ENCODE data around the gene ROR1. TPM values are rescaled to one million over a fixed set of nuclear protein-coding genes. Genes with fewer than 3 reads are reported as not detected.

Gene ROR1
- total RNA-seq, 1 donor from 2014 or later, result 30.3 TPM

- H3K4me3 Mint-ChIP-seq, result no peak overlapping the region
- Histone ChIP-seq H3K79me2 (ENCODE audit: low read depth) (peaks cover 91% of the 10 kb centered on the region), H3F3A (ENCODE audit: low read depth) (no peaks in the 10 kb centered on the region), H2AFZ (replicated peaks) (no peak overlapping the region), H4K20me1 (ENCODE audit: low read depth) (peaks cover 8% of the 10 kb centered on the region), H3K9ac (no peak overlapping the region), H3K9me3 (ENCODE audit: low read depth) (no peaks in the 10 kb centered on the region), H3K4me1 (no peaks in the 10 kb centered on the region), H3K36me3 (no peaks in the 10 kb centered on the region), H3K4me2 (no peak overlapping the region), H3K27me3 (no peaks in the 10 kb centered on the region), H3K4me3 (no peak overlapping the region), H3K27ac (no peak overlapping the region)
- no peaks in the 10 kb centered on the region for H3K9me3 Mint-ChIP-seq
- no peak for DNase-seq (ENCODE audit: low spot score)
- no peaks in the 10 kb centered on the region for H3K36me3 Mint-ChIP-seq
- no peak for TF ChIP-seq CTCF (IDR thresholded peaks at IDR 0.05)
- no peak for TF ChIP-seq EZH2 (IDR thresholded peaks at IDR 0.05)
- TF ChIP-seq EZH2phosphoT487 (IDR thresholded peaks at IDR 0.05), result no peak
- H3K4me1 Mint-ChIP-seq, result peaks cover 3% of the 10 kb centered on the region
- H3K27ac Mint-ChIP-seq, result no peak overlapping the region
- H3K27me3 Mint-ChIP-seq (ENCODE audit: insufficient read depth, low read depth), result no peaks in the 10 kb centered on the region
Measured at GRCh38 chr1:63975481-63975880, 201.7 kb downstream of the ROR1 start.

GRCh38 chr1:63976006-63976405 is 202.2 kb downstream of the ROR1 start:
- H3K27me3 Mint-ChIP-seq (ENCODE audit: insufficient read depth, low read depth), result no peaks in the 10 kb centered on the region
- Histone ChIP-seq H3K4me1 (no peaks in the 10 kb centered on the region), H3K36me3 (no peaks in the 10 kb centered on the region), H3K4me2 (no peak overlapping the region), H3K27me3 (no peaks in the 10 kb centered on the region), H3K9me3 (ENCODE audit: low read depth) (no peaks in the 10 kb centered on the region), H3K27ac (no peak overlapping the region), H2AFZ (replicated peaks) (no peak overlapping the region), H3K4me3 (no peak overlapping the region), H4K20me1 (ENCODE audit: low read depth) (peaks cover 9% of the 10 kb centered on the region), H3K9ac (no peak overlapping the region), H3F3A (ENCODE audit: low read depth) (no peaks in the 10 kb centered on the region), H3K79me2 (ENCODE audit: low read depth) (peaks cover 91% of the 10 kb centered on the region)
- H3K27ac Mint-ChIP-seq, result no peak overlapping the region
- H3K9me3 Mint-ChIP-seq, result no peaks in the 10 kb centered on the region
- H3K36me3 Mint-ChIP-seq, result no peaks in the 10 kb centered on the region
- no peak for DNase-seq (ENCODE audit: low spot score)
- TF ChIP-seq EZH2phosphoT487 (IDR thresholded peaks at IDR 0.05) (no peak), EZH2 (IDR thresholded peaks at IDR 0.05) (no peak), CTCF (IDR thresholded peaks at IDR 0.05) (no peak)
- H3K4me3 Mint-ChIP-seq, result no peak overlapping the region
- H3K4me1 Mint-ChIP-seq, result peaks cover 3% of the 10 kb centered on the region

- DNase-seq (ENCODE audit: low spot score), result no peak
- Mint-ChIP-seq H3K36me3 (no peaks in the 10 kb centered on the region), H3K27ac (no peak overlapping the region), H3K27me3 (ENCODE audit: insufficient read depth, low read depth) (no peaks in the 10 kb centered on the region), H3K4me3 (no peak overlapping the region), H3K4me1 (peaks cover 3% of the 10 kb centered on the region), H3K9me3 (no peaks in the 10 kb centered on the region)
- Histone ChIP-seq H3K4me1 (no peaks in the 10 kb centered on the region), H3K27me3 (no peaks in the 10 kb centered on the region), H4K20me1 (ENCODE audit: low read depth) (peaks cover 11% of the 10 kb centered on the region), H3K27ac (no peak overlapping the region), H3K36me3 (no peaks in the 10 kb centered on the region), H3F3A (ENCODE audit: low read depth) (no peaks in the 10 kb centered on the region), H3K4me3 (no peak overlapping the region), H3K79me2 (ENCODE audit: low read depth) (peaks cover 82% of the 10 kb centered on the region), H3K4me2 (no peak overlapping the region), H3K9me3 (ENCODE audit: low read depth) (no peaks in the 10 kb centered on the region), H3K9ac (no peak overlapping the region), H2AFZ (replicated peaks) (no peak overlapping the region)
- TF ChIP-seq CTCF (IDR thresholded peaks at IDR 0.05) (no peak), EZH2phosphoT487 (IDR thresholded peaks at IDR 0.05) (no peak), EZH2 (IDR thresholded peaks at IDR 0.05) (no peak)
Measured at GRCh38 chr1:63977466-63977865, 203.6 kb downstream of the ROR1 start.

Measured in neural progenitor cell (in vitro differentiated cells).